A673 (cell line): ENCODE data around the gene UGT1A4. TPM values are rescaled to one million over a fixed set of nuclear protein-coding genes. Genes with fewer than 3 reads are reported as not detected.

Source experiments
- BruUV-seq: library from RNA; stranded (reverse); fragments of 400-500 nt; replicated peaks from 2 replicates; lab custom pipeline; 2021; lab: Mats Ljungman, UMichigan
- CTCF ChIA-PET: fragments of 300-600 bp; sonication (Branson Sonifier 250); formaldehyde crosslinking; loops from one replicate; lab custom pipeline; 2022; ENCODE audit warnings: antibody characterized with exemption; lab: Charles Lee
- POLR2A ChIA-PET: fragments of 300-600 bp; sonication (Branson Sonifier 250); formaldehyde crosslinking; loops from one replicate; lab custom pipeline; 2022; ENCODE audit warnings: antibody characterized with exemption; ENCODE audit not compliant: low non-redundant PET; lab: Charles Lee
- DNase-seq: peaks from one replicate; pipeline ENCODE4 v3.0.0-alpha.2; 2015; ENCODE audit warnings: low spot score
- H3K27ac ChIP-seq: fragments of 200-600 bp; sonication (generic); 2 replicates; pipeline ENCODE4 v1.5.1; 2016; ENCODE audit warnings: mixed run types, low read depth, mild to moderate bottlenecking, mixed read lengths, antibody characterized with exemption, low read length; ENCODE audit not compliant: poor library complexity, severe bottlenecking
- H3K27me3 ChIP-seq: fragments of 200-600 bp; sonication (generic); replicated peaks from 2 replicates; pipeline ENCODE4 v1.6.1; 2017; ENCODE audit warnings: mixed run types, low read depth, mild to moderate bottlenecking, mixed read lengths, antibody characterized with exemption, low read length; ENCODE audit not compliant: insufficient read depth, poor library complexity
- H3K36me3 ChIP-seq: fragments of 200-600 bp; sonication (generic); 2 replicates; pipeline ENCODE4 v1.6.1; 2016; ENCODE audit warnings: mixed run types, mild to moderate bottlenecking, mixed read lengths, antibody characterized with exemption, low read length; ENCODE audit not compliant: insufficient read depth, poor library complexity, severe bottlenecking
- H3K4me1 ChIP-seq: fragments of 200-600 bp; sonication (generic); 2 replicates; pipeline ENCODE4 v1.6.1; 2017; ENCODE audit warnings: mixed run types, mild to moderate bottlenecking, mixed read lengths, antibody characterized with exemption, low read length; ENCODE audit not compliant: insufficient read depth, poor library complexity, severe bottlenecking
- H3K4me3 ChIP-seq: fragments of 200-600 bp; sonication (generic); 2 replicates; pipeline ENCODE4 v1.5.1; 2016; ENCODE audit warnings: low read depth, mixed run types, mild to moderate bottlenecking, mixed read lengths, low read length; ENCODE audit not compliant: poor library complexity, severe bottlenecking
- H3K9me3 ChIP-seq: fragments of 200-600 bp; sonication (generic); 2 replicates; pipeline ENCODE4 v1.6.1; 2016; ENCODE audit warnings: mixed run types, low read depth, mild to moderate bottlenecking, mixed read lengths, antibody characterized with exemption, low read length; ENCODE audit not compliant: poor library complexity, severe bottlenecking
- CTCF ChIP-seq: fragments of 300-800, 200-600 bp; sonication (generic); conservative IDR thresholded peaks from 2 replicates; pipeline ENCODE4 v1.5.1; 2017; ENCODE audit warnings: low read depth, mild to moderate bottlenecking, antibody characterized with exemption, low read length, moderate library complexity, mixed read lengths
- EZH2 ChIP-seq: fragments of 200-600 bp; sonication (generic); IDR thresholded peaks from 2 replicates; pipeline ENCODE4 v1.6.1; 2017; ENCODE audit warnings: borderline replicate concordance, low read depth, mild to moderate bottlenecking, mixed read lengths, antibody characterized with exemption, low read length; ENCODE audit not compliant: poor library complexity, severe bottlenecking
- intact Hi-C: fragments of 100-400 bp; cut with micrococcal nuclease; formaldehyde crosslinking; loops from one replicate; pipeline ENCODE4 v1.10.0; 2022; ENCODE audit not compliant: unreplicated experiment
- total RNA-seq: library from RNA; stranded (reverse); gene quantifications from 2 replicates; pipeline ENCODE4 v1.2.3, GENCODE V29; 2021

Gene UGT1A4
- total RNA-seq, 1 experiment from 2014 or later = 0.11 TPM

DNA sequence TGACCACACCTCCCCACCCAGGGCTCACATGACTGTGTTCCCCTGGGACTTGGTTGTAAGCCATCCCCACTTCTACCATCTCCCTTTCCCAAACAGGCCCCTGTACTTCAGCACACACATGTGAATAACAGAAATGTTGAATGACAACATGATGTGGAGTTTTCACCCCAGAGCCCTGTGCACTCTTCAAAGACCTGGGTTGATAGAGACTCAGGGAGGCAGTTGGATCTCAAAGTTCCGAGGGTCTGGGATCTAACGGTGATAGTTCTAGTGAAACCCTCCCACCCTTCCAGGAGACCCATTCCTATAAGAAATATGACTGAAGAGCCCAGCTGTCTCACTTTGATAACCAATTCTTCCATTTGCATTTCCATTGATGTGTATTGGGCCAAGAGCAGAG is 59.5 kb downstream of the UGT1A4 start, which contains the start of gene MROH2A:
MROH2A (plus strand) TSS at position 301 of the 400 bp plus-strand sequence. CDS start 1,029 bp downstream, outside the sequence.
- no TSS peak for BruUV-seq
- Histone ChIP-seq H3K4me1 (no peaks in the 10 kb centered on the region), H3K9me3 (no peaks in the 10 kb centered on the region), H3K27me3 (no peaks in the 10 kb centered on the region), H3K27ac (no peak within 1 kb of the TSS), H3K4me3 (no peak within 1 kb of the TSS), H3K36me3 (no peaks in the 10 kb centered on the region)
- TF ChIP-seq CTCF (no peak), EZH2 (no peak)
- DNase-seq = no peak
- CTCF ChIA-PET = no interaction called here
- intact Hi-C loops = no loop called here
- POLR2A ChIA-PET = no interaction called here

DNA sequence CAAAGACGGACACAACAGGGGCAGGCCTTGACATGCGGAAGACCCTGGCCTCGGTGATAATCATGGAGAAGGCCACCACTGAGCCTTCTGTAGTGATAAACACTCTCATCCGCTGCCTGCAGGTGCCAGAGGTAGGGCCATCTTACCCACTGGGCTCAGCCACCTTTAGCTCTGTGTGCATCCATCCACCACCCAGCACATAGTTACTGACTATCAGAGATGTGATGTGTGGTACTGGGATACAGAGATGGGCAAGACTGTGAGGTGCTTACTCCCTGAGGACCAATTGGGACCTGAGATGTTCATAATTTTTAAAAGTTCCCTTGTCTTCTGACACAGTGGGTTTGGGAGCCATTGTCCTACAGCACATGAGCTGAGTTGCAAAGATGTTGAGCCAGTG is 61.2 kb downstream of the UGT1A4 start:
- Histone ChIP-seq H3K36me3 (no peaks in the 10 kb centered on the region), H3K4me3 (no peak overlapping the region), H3K4me1 (no peaks in the 10 kb centered on the region), H3K27ac (no peak overlapping the region), H3K9me3 (no peaks in the 10 kb centered on the region), H3K27me3 (no peaks in the 10 kb centered on the region)
- no peak for TF ChIP-seq CTCF
- no peak for TF ChIP-seq EZH2
- intact Hi-C loops = no loop called here
- ChIA-PET CTCF (no interaction called here), POLR2A (no interaction called here)
- no peak for DNase-seq
- BruUV-seq = no TSS peak

DNA sequence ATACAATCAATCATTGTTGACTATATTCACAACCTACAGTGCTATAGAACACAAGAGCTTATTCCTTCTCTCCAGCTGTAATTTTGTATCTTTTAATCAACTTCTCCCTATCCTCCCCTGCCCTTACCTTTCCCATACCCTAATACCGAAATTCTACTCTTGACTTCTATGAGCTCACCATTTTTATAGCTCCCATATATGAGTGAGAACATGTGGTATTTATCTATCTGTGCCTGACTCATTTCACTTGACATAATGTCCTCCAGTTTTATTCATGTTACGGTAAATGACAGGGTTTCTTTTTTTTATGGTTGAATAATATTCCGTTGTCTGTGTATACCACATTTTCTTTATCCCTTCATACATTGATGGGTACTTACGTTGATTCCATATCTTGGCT is 62.2 kb downstream of the UGT1A4 start:
- Histone ChIP-seq H3K36me3 (no peaks in the 10 kb centered on the region), H3K9me3 (no peaks in the 10 kb centered on the region), H3K4me3 (no peak overlapping the region), H3K27me3 (no peaks in the 10 kb centered on the region), H3K4me1 (no peaks in the 10 kb centered on the region), H3K27ac (no peak overlapping the region)
- POLR2A ChIA-PET = no interaction called here
- intact Hi-C loops = no loop called here
- CTCF ChIA-PET = no interaction called here
- no peak for DNase-seq
- TF ChIP-seq EZH2 (no peak), CTCF (no peak)
- no TSS peak for BruUV-seq
